Choroid plexus epithelial cell (primary cell): Measurements from ENCODE around the gene CDH18.

Experiments
- DNase-seq: peaks from one replicate; pipeline ENCODE4 v3.0.0-alpha.2; 2010; ENCODE audit warnings: low read depth
- H3K4me3 ChIP-seq: 2 replicates; pipeline ENCODE4 v1.5.1; 2011; ENCODE audit warnings: low read depth, mild to moderate bottlenecking, control low read depth, low read length, moderate library complexity
- TF ChIP-seq, protein P1 (sequence below): conservative IDR thresholded peaks from 2 replicates; pipeline ENCODE4 v1.5.1; 2011; ENCODE audit warnings: low read depth, mild to moderate bottlenecking, control low read depth, inconsistent platforms, low read length, moderate library complexity

Gene CDH18

DNA sequence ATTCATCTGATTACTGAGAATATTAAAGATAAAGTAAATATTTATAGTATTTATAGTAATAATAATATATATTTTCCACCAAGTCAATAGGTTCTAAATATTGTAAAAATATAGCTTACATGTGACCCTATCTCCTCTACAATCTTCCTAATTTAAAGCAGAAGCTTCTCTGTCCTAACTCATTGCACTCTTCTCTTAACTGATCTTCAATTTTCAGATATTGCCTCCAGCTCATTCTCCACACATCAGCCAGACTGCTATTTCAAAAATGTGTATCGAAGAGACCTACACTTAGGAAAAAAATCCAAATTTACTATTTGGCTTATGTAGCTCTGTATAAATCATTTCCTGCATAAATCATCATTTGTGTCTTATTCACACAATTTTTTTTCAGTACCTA is 47.8 kb downstream of the CDH18 start:
- no peak for DNase-seq
- no peak overlapping the region for H3K4me3 ChIP-seq
- TF ChIP-seq, protein P1, sequence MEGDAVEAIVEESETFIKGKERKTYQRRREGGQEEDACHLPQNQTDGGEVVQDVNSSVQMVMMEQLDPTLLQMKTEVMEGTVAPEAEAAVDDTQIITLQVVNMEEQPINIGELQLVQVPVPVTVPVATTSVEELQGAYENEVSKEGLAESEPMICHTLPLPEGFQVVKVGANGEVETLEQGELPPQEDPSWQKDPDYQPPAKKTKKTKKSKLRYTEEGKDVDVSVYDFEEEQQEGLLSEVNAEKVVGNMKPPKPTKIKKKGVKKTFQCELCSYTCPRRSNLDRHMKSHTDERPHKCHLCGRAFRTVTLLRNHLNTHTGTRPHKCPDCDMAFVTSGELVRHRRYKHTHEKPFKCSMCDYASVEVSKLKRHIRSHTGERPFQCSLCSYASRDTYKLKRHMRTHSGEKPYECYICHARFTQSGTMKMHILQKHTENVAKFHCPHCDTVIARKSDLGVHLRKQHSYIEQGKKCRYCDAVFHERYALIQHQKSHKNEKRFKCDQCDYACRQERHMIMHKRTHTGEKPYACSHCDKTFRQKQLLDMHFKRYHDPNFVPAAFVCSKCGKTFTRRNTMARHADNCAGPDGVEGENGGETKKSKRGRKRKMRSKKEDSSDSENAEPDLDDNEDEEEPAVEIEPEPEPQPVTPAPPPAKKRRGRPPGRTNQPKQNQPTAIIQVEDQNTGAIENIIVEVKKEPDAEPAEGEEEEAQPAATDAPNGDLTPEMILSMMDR: no peak

DNA sequence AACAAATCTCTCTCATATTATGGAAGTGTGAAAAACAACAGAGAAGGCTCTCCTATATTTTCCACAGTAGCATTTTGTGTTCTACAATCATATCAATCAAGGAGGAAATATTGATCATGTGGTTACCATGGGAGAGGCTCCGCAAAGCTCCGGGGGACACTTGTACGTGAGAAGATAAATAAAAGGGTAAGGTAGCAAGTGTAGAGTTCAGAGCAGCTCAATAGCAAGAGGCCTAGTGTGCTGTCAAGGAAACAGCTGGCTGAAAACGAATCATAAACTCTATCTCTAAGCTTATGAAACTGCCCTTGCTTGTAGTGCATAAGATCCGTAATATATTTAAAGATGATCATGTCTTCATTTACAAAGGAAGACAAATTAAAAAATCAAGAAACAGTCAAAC is 57.5 kb downstream of the CDH18 start:
- TF ChIP-seq, protein P1: no peak
- no peak overlapping the region for H3K4me3 ChIP-seq
- no peak for DNase-seq

DNA sequence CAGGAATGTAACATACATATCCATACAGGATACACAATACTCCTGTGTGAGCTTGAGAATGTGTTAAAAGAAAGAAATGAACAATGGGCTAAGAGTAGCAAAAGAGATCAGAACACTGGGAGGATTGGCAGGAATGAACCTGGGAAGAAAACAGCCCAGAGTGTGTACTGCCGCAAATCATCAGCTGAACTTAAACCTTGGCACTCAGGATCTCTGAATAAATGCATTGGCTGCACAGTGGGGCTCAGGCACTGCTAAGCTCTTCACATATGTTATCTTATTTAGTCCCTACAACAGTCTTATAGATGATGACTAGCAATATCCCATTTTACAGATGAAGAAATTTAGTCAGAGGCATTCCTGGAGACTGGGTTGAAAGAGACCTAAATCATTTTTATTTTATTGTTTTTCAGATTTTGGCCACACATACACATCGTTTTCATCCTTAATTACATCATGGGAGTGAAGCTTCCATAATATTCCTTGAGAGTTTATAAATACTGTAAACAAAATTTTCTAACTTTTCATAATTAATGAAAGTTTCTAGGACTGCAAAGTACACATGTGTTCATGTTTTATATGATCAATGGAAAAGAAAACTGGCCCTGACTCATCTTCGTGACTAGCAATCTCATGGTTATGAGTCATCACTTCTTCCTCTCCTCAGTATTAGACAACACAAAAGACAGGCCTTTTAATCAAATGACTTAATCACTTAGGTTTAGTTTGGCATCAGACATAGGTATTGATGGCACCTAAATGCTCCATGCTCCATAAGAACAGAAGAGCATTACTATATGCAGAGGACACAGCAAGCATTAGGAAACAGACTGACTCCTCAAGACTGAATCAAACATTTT is 59.2 kb downstream of the CDH18 start:
- TF ChIP-seq, protein P1: no peak
- DNase-seq: peak; percentile 87
- H3K4me3 ChIP-seq: no peak overlapping the region

- TF ChIP-seq, protein P1: no peak
- peak; percentile 14 for DNase-seq
Observed at GRCh38 chr5:19927919-19928318, 60.1 kb downstream of the CDH18 start.

GRCh38 chr5:19927170-19927569 is 60.8 kb downstream of the CDH18 start:
- H3K4me3 ChIP-seq: no peak overlapping the region
- TF ChIP-seq, protein P1: no peak
- no peak for DNase-seq

More at GRCh38 chr5:19927919-19928318, 60.1 kb downstream of the CDH18 start:
- H3K4me3 ChIP-seq: no peak overlapping the region

GRCh38 chr5:19923742-19924141 is 64.3 kb downstream of the CDH18 start:
- DNase-seq: no peak
- TF ChIP-seq, protein P1: no peak
- no peak overlapping the region for H3K4me3 ChIP-seq

- no peak overlapping the region for H3K4me3 ChIP-seq
- peak; percentile 52 for DNase-seq
- TF ChIP-seq, protein P1: no peak
Observed at GRCh38 chr5:19920761-19921160, 67.2 kb downstream of the CDH18 start.
